Type B pancreatic cell (in vitro differentiated cells): Measurements from ENCODE around the gene TMPRSS4. TPM values are rescaled to one million over a fixed set of nuclear protein-coding genes. Genes with fewer than 3 reads are reported as not detected.

Source experiments
- DNase-seq: peaks from one replicate; pipeline ENCODE4 v3.0.0; 2021; ENCODE audit warnings: mixed read lengths; ENCODE audit not compliant: unreplicated experiment; ENCODE audit errors: extremely low spot score
- H3K27ac Mint-ChIP-seq: 2 replicates; pipeline ENCODE4 v1.8.0; 2021; ENCODE audit warnings: mild to moderate bottlenecking, mixed read lengths
- H3K27me3 Mint-ChIP-seq: 2 replicates; pipeline ENCODE4 v1.8.0; 2021; ENCODE audit warnings: mixed read lengths
- H3K36me3 Mint-ChIP-seq: 2 replicates; pipeline ENCODE4 v1.8.0; 2021; ENCODE audit warnings: mixed read lengths
- H3K4me1 Mint-ChIP-seq: one replicate; pipeline ENCODE4 v1.8.0; 2021; ENCODE audit warnings: mixed read lengths; ENCODE audit not compliant: unreplicated experiment
- H3K4me3 Mint-ChIP-seq: 2 replicates; pipeline ENCODE4 v1.8.0; 2021; ENCODE audit warnings: mild to moderate bottlenecking, mixed read lengths
- H3K9me3 Mint-ChIP-seq: 2 replicates; pipeline ENCODE4 v1.8.0; 2021; ENCODE audit warnings: mixed read lengths
- total RNA-seq: library from RNA; stranded (reverse); gene quantifications from 2 replicates; pipeline ENCODE4 v1.2.1, GENCODE V29; 2021; ENCODE audit warnings: low replicate concordance
- TF ChIP-seq, protein P1 (sequence below): fragments of 200-600 bp; sonication (generic); conservative IDR thresholded peaks from 2 replicates; pipeline ENCODE4 v1.5.0; 2021; ENCODE audit warnings: antibody characterized with exemption, mild to moderate bottlenecking

TMPRSS4 gene
- total RNA-seq, 1 donor from 2014 or later, result 33.8 TPM

- Mint-ChIP-seq H3K36me3 (no peaks in the 10 kb centered on the region), H3K27me3 (no peaks in the 10 kb centered on the region)
These were observed 30.0 kb downstream of the TMPRSS4 start for GRCh38 chr11:118106789-118107335.

GRCh38 chr11:118108513-118108912, 31.6 kb downstream of the TMPRSS4 start:
- Mint-ChIP-seq H3K4me1 (peaks cover 4% of the 10 kb centered on the region), H3K9me3 (no peaks in the 10 kb centered on the region), H3K27ac (no peak overlapping the region), H3K4me3 (no peak overlapping the region), H3K36me3 (no peaks in the 10 kb centered on the region), H3K27me3 (no peaks in the 10 kb centered on the region)
- DNase-seq, result no peak
- TF ChIP-seq, protein P1, sequence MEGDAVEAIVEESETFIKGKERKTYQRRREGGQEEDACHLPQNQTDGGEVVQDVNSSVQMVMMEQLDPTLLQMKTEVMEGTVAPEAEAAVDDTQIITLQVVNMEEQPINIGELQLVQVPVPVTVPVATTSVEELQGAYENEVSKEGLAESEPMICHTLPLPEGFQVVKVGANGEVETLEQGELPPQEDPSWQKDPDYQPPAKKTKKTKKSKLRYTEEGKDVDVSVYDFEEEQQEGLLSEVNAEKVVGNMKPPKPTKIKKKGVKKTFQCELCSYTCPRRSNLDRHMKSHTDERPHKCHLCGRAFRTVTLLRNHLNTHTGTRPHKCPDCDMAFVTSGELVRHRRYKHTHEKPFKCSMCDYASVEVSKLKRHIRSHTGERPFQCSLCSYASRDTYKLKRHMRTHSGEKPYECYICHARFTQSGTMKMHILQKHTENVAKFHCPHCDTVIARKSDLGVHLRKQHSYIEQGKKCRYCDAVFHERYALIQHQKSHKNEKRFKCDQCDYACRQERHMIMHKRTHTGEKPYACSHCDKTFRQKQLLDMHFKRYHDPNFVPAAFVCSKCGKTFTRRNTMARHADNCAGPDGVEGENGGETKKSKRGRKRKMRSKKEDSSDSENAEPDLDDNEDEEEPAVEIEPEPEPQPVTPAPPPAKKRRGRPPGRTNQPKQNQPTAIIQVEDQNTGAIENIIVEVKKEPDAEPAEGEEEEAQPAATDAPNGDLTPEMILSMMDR, result no peak

More at GRCh38 chr11:118106789-118107335, 30.0 kb downstream of the TMPRSS4 start:
- H3K27ac Mint-ChIP-seq, result no peak overlapping the region
- H3K4me3 Mint-ChIP-seq, result no peak overlapping the region
- TF ChIP-seq, protein P1, result no peak
- H3K4me1 Mint-ChIP-seq, result peaks cover 4% of the 10 kb centered on the region
- DNase-seq, result no peak
- no peaks in the 10 kb centered on the region for H3K9me3 Mint-ChIP-seq

GRCh38 chr11:118109231-118109630, 32.4 kb downstream of the TMPRSS4 start:
- Mint-ChIP-seq H3K4me3 (no peak overlapping the region), H3K27ac (no peak overlapping the region), H3K27me3 (no peaks in the 10 kb centered on the region), H3K4me1 (peaks cover 4% of the 10 kb centered on the region), H3K36me3 (no peaks in the 10 kb centered on the region), H3K9me3 (no peaks in the 10 kb centered on the region)
- TF ChIP-seq, protein P1, result no peak
- DNase-seq, result no peak

DNA sequence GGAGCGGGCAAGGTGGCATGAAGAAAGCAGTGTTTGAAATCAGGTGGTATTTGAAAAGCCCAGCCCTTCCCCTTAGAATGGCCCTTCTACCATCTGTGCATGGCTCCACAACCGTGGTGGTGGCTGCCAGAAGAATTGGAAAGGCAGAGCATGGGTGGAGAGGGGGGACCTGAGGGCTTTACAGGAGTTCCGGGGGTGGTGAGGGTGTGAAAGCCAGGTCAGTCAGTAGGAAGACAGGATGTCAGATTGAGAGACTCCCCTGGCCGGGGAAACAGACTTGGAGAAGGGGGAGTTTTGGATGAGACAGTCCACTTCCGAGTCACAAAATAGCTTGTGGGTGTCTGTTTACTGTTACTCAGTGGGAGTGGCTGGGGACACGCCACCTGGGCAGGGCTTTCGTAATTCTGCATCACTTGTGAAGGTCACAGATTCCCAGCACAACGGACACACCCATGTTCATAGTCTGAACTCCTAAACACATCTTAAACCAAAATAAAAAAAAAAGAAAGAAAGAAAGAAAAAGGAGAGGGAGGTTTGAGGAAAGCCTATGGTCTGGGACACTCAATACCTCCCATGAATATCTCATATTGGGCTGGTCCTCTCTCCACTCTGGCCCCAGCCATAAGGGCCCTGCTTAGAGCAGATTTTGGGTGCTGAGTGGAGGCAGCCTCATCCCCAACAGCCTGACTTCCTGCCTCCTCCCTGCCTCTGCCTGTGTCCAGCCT, 34.3 kb downstream of the TMPRSS4 start:
- Mint-ChIP-seq H3K4me3 (no peak overlapping the region), H3K27me3 (no peaks in the 10 kb centered on the region), H3K9me3 (no peaks in the 10 kb centered on the region), H3K36me3 (no peaks in the 10 kb centered on the region), H3K27ac (peak overlapping the region; percentile 41), H3K4me1 (peaks cover 4% of the 10 kb centered on the region)
- no peak for DNase-seq
- TF ChIP-seq, protein P1, result no peak

- DNase-seq, result no peak
- no peaks in the 10 kb centered on the region for H3K9me3 Mint-ChIP-seq
These were observed 34.8 kb downstream of the TMPRSS4 start for GRCh38 chr11:118111744-118112035.

More at GRCh38 chr11:118111744-118112035, 34.8 kb downstream of the TMPRSS4 start:
- Mint-ChIP-seq H3K27me3 (no peaks in the 10 kb centered on the region), H3K4me3 (no peak overlapping the region), H3K27ac (peak overlapping the region; percentile 41), H3K4me1 (peaks cover 4% of the 10 kb centered on the region), H3K36me3 (no peaks in the 10 kb centered on the region)
- TF ChIP-seq, protein P1, result no peak
